NCI-H2227 (cell line): ENCODE results near the gene GPR17.

Source experiments
- DNase-seq: peaks from one replicate; lab custom pipeline; 2025; ENCODE audit not compliant: unreplicated experiment; lab: John Stamatoyannopoulos, UW

The GPR17 gene

GRCh38 chr2:127681976-127682857 lies 36.3 kb downstream of the GPR17 start:
- no peak for DNase-seq

- DNase-seq: no peak
These were observed 37.1 kb downstream of the GPR17 start for GRCh38 chr2:127683056-127683455.

GRCh38 chr2:127683757-127684156 lies 37.8 kb downstream of the GPR17 start:
- DNase-seq: no peak

- no peak for DNase-seq
These were observed 39.6 kb downstream of the GPR17 start for GRCh38 chr2:127685410-127686080.

GRCh38 chr2:127688405-127688804 lies 42.5 kb downstream of the GPR17 start:
- no peak for DNase-seq

GRCh38 chr2:127690696-127691095 lies 44.7 kb downstream of the GPR17 start:
- DNase-seq: no peak

- DNase-seq: no peak
These were observed 49.0 kb downstream of the GPR17 start for GRCh38 chr2:127694986-127695385.

- peak; percentile 86 for DNase-seq
These were observed 49.8 kb downstream of the GPR17 start for GRCh38 chr2:127695491-127696472.

- no peak for DNase-seq
These were observed 51.7 kb downstream of the GPR17 start for GRCh38 chr2:127697482-127698180.

- DNase-seq: no peak
These were observed 52.8 kb downstream of the GPR17 start for GRCh38 chr2:127698553-127699355.

- DNase-seq: peak; percentile 61
These were observed 54.7 kb downstream of the GPR17 start for GRCh38 chr2:127700527-127701192.

- DNase-seq: peak; percentile 98
These were observed 55.3 kb downstream of the GPR17 start, which contains the start of gene SFT2D3 for GRCh38 chr2:127701193-127701650. Gene SFT2D3 (plus strand): TSS chr2:127701497. CDS start chr2:127701529, 32 bp downstream.

- DNase-seq: peak; percentile 90
These were observed 55.9 kb downstream of the GPR17 start for GRCh38 chr2:127701651-127702394.
